Spleen (tissue), 11 donors: ENCODE measurements around the gene OMA1. TPM values are rescaled to one million over a fixed set of nuclear protein-coding genes. Genes with fewer than 3 reads are reported as not detected.
A peak's percentile ranks its signal among the peaks of the same experiment; 100 is the strongest.

Experiments
- DNase-seq: peaks from one replicate; pipeline ENCODE4 v3.0.0-alpha.2; 2020
- H3K27ac ChIP-seq, 8 donors: fragments of 200-600 bp; sonication (generic) in 7 of 8; 1 replicate in 4 of 8; 2 replicates in 4 of 8; pipeline versions ENCODE4 v1.5.0 to v1.8.0; 2016 to 2021; ENCODE audit warnings: inconsistent platforms in 4 of 8, mild to moderate bottlenecking in 4 of 8, moderate library complexity in 1 of 8
- H3K27me3 ChIP-seq, 7 donors: fragments of 200-600 bp; sonication (generic) in 6 of 7; replicated peaks in 1 of 7; 1 replicate in 4 of 7; 2 replicates in 3 of 7; pipeline versions ENCODE4 v1.5.0 to v1.8.0; 2016 to 2021; ENCODE audit warnings: inconsistent platforms in 3 of 7, mild to moderate bottlenecking in 1 of 7
- H3K36me3 ChIP-seq, 6 donors: fragments of 200-600 bp; sonication (generic) in 5 of 6; 1 replicate in 4 of 6; 2 replicates in 2 of 6; pipeline versions ENCODE4 v1.5.0 to v1.8.0; 2016 to 2021; ENCODE audit warnings: inconsistent platforms in 2 of 6
- H3K4me1 ChIP-seq, 6 donors: fragments of 200-600 bp; sonication (generic) in 5 of 6; 1 replicate in 3 of 6; 2 replicates in 3 of 6; pipeline versions ENCODE4 v1.5.0 to v1.8.0; 2016 to 2021; ENCODE audit warnings: inconsistent platforms in 3 of 6
- H3K4me3 ChIP-seq, 8 donors: fragments of 200-600 bp; sonication (generic) in 7 of 8; 1 replicate in 4 of 8; 2 replicates in 4 of 8; pipeline versions ENCODE4 v1.5.0 to v1.8.0; 2016 to 2021; ENCODE audit warnings: inconsistent platforms in 4 of 8, mild to moderate bottlenecking in 4 of 8, moderate library complexity in 2 of 8
- H3K9me3 ChIP-seq, 8 donors: fragments of 200-600 bp; sonication (generic) in 7 of 8; 1 replicate in 4 of 8; 2 replicates in 4 of 8; pipeline versions ENCODE4 v1.5.0 to v1.8.0; 2016 to 2021; ENCODE audit warnings: inconsistent platforms in 4 of 8
- POLR2A ChIP-seq, 3 donors: fragments of 450-650 bp; IDR thresholded peaks; one replicate each; pipeline ENCODE4 v1.5.1; 2017; ENCODE audit warnings: antibody characterized with exemption in 3 of 3, mild to moderate bottlenecking in 1 of 3
- POLR2AphosphoS5 ChIP-seq, 3 donors: sonication (generic); formaldehyde crosslinking; IDR thresholded peaks; one replicate each; pipeline ENCODE4 v1.5.1; 2017; ENCODE audit warnings: antibody characterized with exemption in 3 of 3
- WGBS, 5 donors: extraction: QIAGEN DNeasy Blood & Tissue Kit in 3 of 5; methylation state at CpG; one replicate each; pipeline versions ENCODE4 v1.1.5 to v1.1.7; 2013 to 2018; 5-methylcytosine and 5-hydroxymethylcytosine counted together
- intact Hi-C: fragments of 100-400 bp; cut with DNase I; formaldehyde crosslinking; loops from one replicate; pipeline ENCODE4 v1.15.0; 2023; ENCODE audit warnings: low total_unique reads
- polyA plus RNA-seq, 3 donors: library from polyadenylated mRNA; stranded (reverse); fragments of 200-250 nt; gene quantifications; one replicate each; pipeline ENCODE4 v1.2.1, GENCODE V29; 2013
- total RNA-seq, 7 donors: library from RNA; depleted of rRNA in 3 of 7; stranded (reverse); fragments of >200 nt in 3 of 7; fragmentation: NEBNext Ultra II Directional in 4 of 7; extraction: Animal tissue kit (Norgen Biotek cat#: 25700) in 4 of 7; gene quantifications; one replicate each; pipeline versions ENCODE4 v1.1.0 to v1.2.1, GENCODE V29; 2016 to 2021
- TF ChIP-seq, protein P1 (sequence below), 11 experiments: fragments of 200-600 bp in 7 of 11; fragments of 450-650 bp in 4 of 11; sonication (generic) in 4 of 11; IDR thresholded peaks in 8 of 11; conservative IDR thresholded peaks in 3 of 11; 1 replicate in 7 of 11; 2 replicates in 4 of 11; pipeline versions ENCODE4 v1.4.0 to v1.8.0; 2016 to 2021; ENCODE audit warnings: antibody characterized with exemption in 11 of 11, inconsistent platforms in 4 of 11, mild to moderate bottlenecking in 1 of 11
- donor health status: healthy with polysubstance abuse.
- donor health status: DM: no; HTN: no; CAD: no; lungs with moderate emphysema.
- donor health status: DM: no; HTN: no; CAD: no.
- donor health status: Bipolar disorder and iron deficiency.
- donor health status: healthy.
- donor health status: DM: no; HTN: no; CAD: no.
- donor health status: DM: yes; HTN: yes; CAD: no.

OMA1 gene
- total and polyA plus RNA-seq, 10 donors, result 19.3 to 48.6 (median 32.5) TPM

DNA sequence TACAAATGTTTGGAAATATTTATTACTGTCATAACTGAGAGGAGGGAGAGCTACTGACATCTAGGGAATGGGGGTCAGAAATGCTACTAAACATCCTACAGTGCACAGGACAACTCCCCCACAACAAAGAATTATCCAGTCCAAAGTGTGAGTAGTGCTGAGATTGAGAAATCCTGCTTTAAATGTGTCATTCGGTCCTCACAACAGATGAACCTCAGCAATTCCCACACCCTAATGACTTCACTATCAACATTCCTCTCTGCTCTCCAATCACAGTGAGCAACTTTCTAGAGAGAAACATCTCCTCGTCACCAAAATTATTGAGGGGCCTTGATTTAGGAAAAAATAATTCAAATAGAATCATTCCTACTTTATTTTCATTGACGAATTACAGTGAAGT, 18.0 kb downstream of the OMA1 start:
- intact Hi-C loops, result no loop called here
- no peak for DNase-seq
- H3K4me1 ChIP-seq, result peaks cover 0 to 18% (median 4%) of the 10 kb centered on the region in 6 donors
- H3K27me3 ChIP-seq, result no peaks in the 10 kb centered on the region
- 76 to 93% (median 79%) methylated on average over 3 of the region's 3 CpGs for WGBS, 5 donors
- H3K9me3 ChIP-seq, result no peaks in the 10 kb centered on the region
- peaks cover 0 to 50% (median 8%) of the 10 kb centered on the region in 6 donors for H3K36me3 ChIP-seq
- no peak overlapping the region for H3K27ac ChIP-seq
- TF ChIP-seq POLR2A (IDR thresholded peaks at IDR 0.05) (no peak), POLR2AphosphoS5 (IDR thresholded peaks at IDR 0.05) (peak in 1 of 3 donors; percentile 52)
- TF ChIP-seq, protein P1, sequence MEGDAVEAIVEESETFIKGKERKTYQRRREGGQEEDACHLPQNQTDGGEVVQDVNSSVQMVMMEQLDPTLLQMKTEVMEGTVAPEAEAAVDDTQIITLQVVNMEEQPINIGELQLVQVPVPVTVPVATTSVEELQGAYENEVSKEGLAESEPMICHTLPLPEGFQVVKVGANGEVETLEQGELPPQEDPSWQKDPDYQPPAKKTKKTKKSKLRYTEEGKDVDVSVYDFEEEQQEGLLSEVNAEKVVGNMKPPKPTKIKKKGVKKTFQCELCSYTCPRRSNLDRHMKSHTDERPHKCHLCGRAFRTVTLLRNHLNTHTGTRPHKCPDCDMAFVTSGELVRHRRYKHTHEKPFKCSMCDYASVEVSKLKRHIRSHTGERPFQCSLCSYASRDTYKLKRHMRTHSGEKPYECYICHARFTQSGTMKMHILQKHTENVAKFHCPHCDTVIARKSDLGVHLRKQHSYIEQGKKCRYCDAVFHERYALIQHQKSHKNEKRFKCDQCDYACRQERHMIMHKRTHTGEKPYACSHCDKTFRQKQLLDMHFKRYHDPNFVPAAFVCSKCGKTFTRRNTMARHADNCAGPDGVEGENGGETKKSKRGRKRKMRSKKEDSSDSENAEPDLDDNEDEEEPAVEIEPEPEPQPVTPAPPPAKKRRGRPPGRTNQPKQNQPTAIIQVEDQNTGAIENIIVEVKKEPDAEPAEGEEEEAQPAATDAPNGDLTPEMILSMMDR (IDR thresholded peaks at IDR 0.05 in 8 of 11, conservative IDR thresholded peaks at IDR 0.05 in 3 of 11), result no peak
- no peak overlapping the region for H3K4me3 ChIP-seq

DNA sequence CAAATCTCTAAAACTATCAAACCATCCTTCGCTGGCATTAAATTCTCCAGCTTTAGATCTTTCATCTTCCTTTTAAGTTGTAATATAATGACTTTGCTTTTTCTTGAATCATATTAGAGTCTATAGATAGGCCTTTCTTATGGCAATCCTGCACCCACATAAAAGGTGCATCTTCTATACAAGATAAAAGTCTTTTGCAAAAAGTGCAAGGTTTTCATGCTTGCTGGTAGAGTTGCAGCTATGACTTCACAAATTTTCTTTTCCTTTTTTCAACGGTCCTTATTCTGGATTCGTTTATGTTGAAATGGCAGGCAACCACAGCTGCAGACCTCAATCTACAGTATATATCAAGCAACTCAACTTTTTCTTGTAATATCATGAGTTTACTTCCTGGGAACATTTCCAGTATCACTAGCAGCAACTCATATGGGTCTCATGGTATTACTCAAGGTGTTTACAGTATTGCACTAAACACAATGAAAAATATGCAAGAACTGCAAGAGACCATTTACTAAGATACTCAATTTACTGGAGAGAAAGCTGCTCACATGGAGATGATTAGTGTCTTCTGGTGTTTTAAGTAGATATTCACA, 22.1 kb downstream of the OMA1 start:
- Histone ChIP-seq H3K4me3 (no peak overlapping the region), H3K36me3 (peaks cover 0 to 66% (median 16%) of the 10 kb centered on the region in 6 donors), H3K9me3 (no peaks in the 10 kb centered on the region), H3K27ac (no peak overlapping the region), H3K4me1 (peaks cover 0 to 8% (median 0%) of the 10 kb centered on the region in 6 donors), H3K27me3 (no peaks in the 10 kb centered on the region)
- DNase-seq, result no peak
- WGBS, 5 donors, result 50 to 69% (median 55%) methylated on average over 3 of the region's 3 CpGs
- TF ChIP-seq, protein P1 (IDR thresholded peaks at IDR 0.05 in 8 of 11, conservative IDR thresholded peaks at IDR 0.05 in 3 of 11), result no peak
- no peak for TF ChIP-seq POLR2AphosphoS5 (IDR thresholded peaks at IDR 0.05)
- intact Hi-C loops, result no loop called here

DNA sequence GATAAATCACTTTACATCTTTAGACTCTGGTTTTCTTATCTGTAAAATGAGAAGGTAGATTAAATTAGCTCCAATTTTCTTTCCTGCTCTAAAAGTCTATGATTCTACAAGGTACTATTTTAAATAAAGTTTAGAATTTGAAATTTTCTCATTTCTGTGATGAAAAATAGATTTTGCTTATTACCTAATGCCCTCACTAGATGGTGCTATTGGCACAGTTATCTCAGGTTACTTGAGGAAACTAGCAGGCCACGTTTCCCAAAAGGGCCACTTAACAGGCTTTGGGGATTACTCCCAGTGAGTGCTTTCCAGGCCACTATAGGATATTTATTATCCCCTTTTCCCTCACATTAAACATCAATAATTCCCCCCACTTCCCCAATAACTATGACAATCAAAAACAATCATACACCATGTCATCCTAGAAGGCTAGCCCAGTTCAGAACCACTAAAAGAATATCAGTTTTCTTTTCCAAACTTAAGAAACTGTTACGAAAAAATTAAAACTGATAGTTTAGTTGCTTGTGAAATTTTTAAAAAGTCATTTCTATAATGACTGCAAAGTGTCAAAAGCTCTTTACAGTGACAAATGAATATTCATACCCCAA, 30.6 kb downstream of the OMA1 start:
- Histone ChIP-seq H3K27me3 (no peaks in the 10 kb centered on the region), H3K9me3 (peaks cover 0 to 7% (median 5%) of the 10 kb centered on the region in 8 donors), H3K36me3 (peaks cover 0 to 70% (median 15%) of the 10 kb centered on the region in 6 donors), H3K4me3 (no peak overlapping the region), H3K27ac (peak overlapping the region in 4 of 8 donors; percentile 9 to 37 (median 32)), H3K4me1 (peaks cover 0 to 18% (median 7%) of the 10 kb centered on the region in 6 donors)
- TF ChIP-seq, protein P1 (IDR thresholded peaks at IDR 0.05 in 8 of 11, conservative IDR thresholded peaks at IDR 0.05 in 3 of 11), result peak; percentile 39 to 76 (median 69)
- TF ChIP-seq POLR2A (IDR thresholded peaks at IDR 0.05), result no peak
- 28 to 40% (median 36%) methylated on average over 2 of the region's 2 CpGs for WGBS, 5 donors
- DNase-seq, result no peak
- intact Hi-C loops, result no loop called here

DNA sequence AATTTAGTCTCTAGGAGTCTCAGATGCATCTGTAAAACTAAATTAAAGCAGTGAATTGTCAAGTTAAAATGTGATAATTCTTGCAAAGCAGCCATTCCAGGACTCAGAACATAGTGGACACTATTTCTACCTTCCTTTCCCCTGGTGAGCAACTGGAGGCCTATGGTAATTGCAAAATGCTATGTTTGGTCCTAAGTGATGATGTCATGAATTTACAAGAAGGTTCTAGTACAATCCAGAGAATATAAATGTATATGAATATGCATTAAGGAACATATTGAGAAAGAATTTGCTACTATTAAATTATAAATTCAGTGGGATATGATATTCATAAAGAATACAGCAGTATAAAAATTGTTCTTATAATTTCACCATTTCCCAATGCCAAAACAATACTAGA, 32.6 kb downstream of the OMA1 start:
- Histone ChIP-seq H3K4me3 (no peak overlapping the region), H3K4me1 (peaks cover 0 to 18% (median 7%) of the 10 kb centered on the region in 6 donors), H3K36me3 (peaks cover 0 to 61% (median 12%) of the 10 kb centered on the region in 6 donors), H3K9me3 (peaks cover 0 to 9% (median 6%) of the 10 kb centered on the region in 8 donors), H3K27ac (no peak overlapping the region), H3K27me3 (no peaks in the 10 kb centered on the region)
- TF ChIP-seq POLR2AphosphoS5 (IDR thresholded peaks at IDR 0.05), result no peak
- no peak for TF ChIP-seq POLR2A (IDR thresholded peaks at IDR 0.05)
- TF ChIP-seq, protein P1 (IDR thresholded peaks at IDR 0.05 in 8 of 11, conservative IDR thresholded peaks at IDR 0.05 in 3 of 11), result no peak
- intact Hi-C loops, result loop anchor here (5.0 kb wide), 1 partner anchor 138 kb away; no protein-coding TSS in a partner anchor
- no peak for DNase-seq
